Stimulated activated CD8-positive, alpha-beta memory T cell treated with anti-CD3 and anti-CD28 coated beads, Interleukin-12 subunit alpha, Interleukin-12 subunit beta, amount 100 ng/mL, for 24 hours (primary cell): Measurements from ENCODE around the gene MYG1.
"Not testable (repeated sequence)": the region's sequence is repeated elsewhere in the genome, so short reads cannot be mapped to it uniquely, and the experiment has no call there.

Source experiments
- DNase-seq: peaks from one replicate; pipeline ENCODE4 v3.0.0-alpha.2; 2020; ENCODE audit errors: extremely low read depth

Gene MYG1

GRCh38 chr12:53286448-53286847, 13.0 kb upstream of the MYG1 start:
- no peak for DNase-seq

GRCh38 chr12:53287741-53288216, 11.7 kb upstream of the MYG1 start:
- no peak for DNase-seq

GRCh38 chr12:53288322-53288721, 11.2 kb upstream of the MYG1 start:
- DNase-seq: no peak

GRCh38 chr12:53289891-53290290, 9.6 kb upstream of the MYG1 start:
- DNase-seq: no peak

- DNase-seq: no peak
Observed at GRCh38 chr12:53290661-53291060, 8.8 kb upstream of the MYG1 start.

GRCh38 chr12:53292426-53292825, 7.1 kb upstream of the MYG1 start:
- no peak for DNase-seq

- peak; percentile 68 for DNase-seq
Observed at GRCh38 chr12:53295070-53295890, 4.2 kb upstream of the MYG1 start, which contains the start of gene PFDN5. Gene PFDN5 (plus strand): TSS chr12:53295542. CDS start chr12:53295568, 26 bp downstream.

GRCh38 chr12:53295891-53296219, 3.6 kb upstream of the MYG1 start:
- DNase-seq: no peak

- DNase-seq: not testable (repeated sequence)
Observed at GRCh38 chr12:53297106-53297505, 2.4 kb upstream of the MYG1 start.

- no peak for DNase-seq
Observed at GRCh38 chr12:53298164-53298563, 1.3 kb upstream of the MYG1 start.

GRCh38 chr12:53299101-53299453, 418 bp upstream of the MYG1 start:
- DNase-seq: no peak

- no peak for DNase-seq
Observed at GRCh38 chr12:53300187-53300586, 692 bp downstream of the MYG1 start.

GRCh38 chr12:53302903-53303302, 3.4 kb downstream of the MYG1 start:
- DNase-seq: no peak

GRCh38 chr12:53306826-53307225, 7.3 kb downstream of the MYG1 start:
- DNase-seq: no peak

- DNase-seq: no peak
Observed at GRCh38 chr12:53308276-53308675, 8.8 kb downstream of the MYG1 start.

GRCh38 chr12:53313996-53314395, 14.5 kb downstream of the MYG1 start:
- DNase-seq: no peak

- no peak for DNase-seq
Observed at GRCh38 chr12:53320352-53321195, 21.1 kb downstream of the MYG1 start.

- DNase-seq: no peak
Observed at GRCh38 chr12:53324113-53324778, 24.8 kb downstream of the MYG1 start.

GRCh38 chr12:53324779-53325510, 25.4 kb downstream of the MYG1 start:
- DNase-seq: peak; percentile 78

GRCh38 chr12:53325511-53326061, 26.1 kb downstream of the MYG1 start:
- DNase-seq: no peak

- DNase-seq: no peak
Observed at GRCh38 chr12:53326460-53327185, 27.1 kb downstream of the MYG1 start.
